ENCODE measurements around the gene TIGD6. TPM values are rescaled to one million over a fixed set of nuclear protein-coding genes. Genes with fewer than 3 reads are reported as not detected.

TIGD6 gene
- total RNA-seq, 1 experiment from 2014 or later: 2.1 TPM

GRCh38 chr5:150034662-150035061, 34.2 kb upstream of the TIGD6 start:
- H3K36me3 ChIP-seq (ENCODE audit: control insufficient read depth in 1 of 2, insufficient read depth in 2 of 2, low read length in 2 of 2): peaks cover 64 to 86% of the 10 kb centered on the region in 2 experiments
- TF ChIP-seq ELF1 (IDR thresholded peaks at IDR 0.05; ENCODE audit: borderline replicate concordance, low read depth) (no peak), SRF (IDR thresholded peaks at IDR 0.05; ENCODE audit: low read depth) (no peak), CEBPB (IDR thresholded peaks at IDR 0.05; ENCODE audit: low read depth) (no peak), ZBTB33 (IDR thresholded peaks at IDR 0.05; ENCODE audit: extremely low read depth, insufficient replicate concordance, low read length) (no peak), POLR2AphosphoS5 (IDR thresholded peaks at IDR 0.05; ENCODE audit: low read depth, low read length) (no peak), CBX3 (IDR thresholded peaks at IDR 0.05; ENCODE audit: low read depth) (no peak), EGR1 (IDR thresholded peaks at IDR 0.05; ENCODE audit: low read depth) (no peak), ZNF274 (IDR thresholded peaks at IDR 0.05; ENCODE audit: low read depth, low read length) (no peak), TCF7L2 (IDR thresholded peaks at IDR 0.05; ENCODE audit: borderline replicate concordance, extremely low read depth, insufficient read depth, insufficient read length) (no peak), POLR2A (IDR thresholded peaks at IDR 0.05; ENCODE audit: borderline replicate concordance, extremely low read depth, insufficient read depth, insufficient read length) (no peak), ATF3 (IDR thresholded peaks at IDR 0.05) (no peak), EZH2 (IDR thresholded peaks at IDR 0.05) (no peak), SP1 (IDR thresholded peaks at IDR 0.05; ENCODE audit: low read depth) (no peak), RAD21 (IDR thresholded peaks at IDR 0.05; ENCODE audit: low read depth) (no peak)
- TF ChIP-seq, protein P1, sequence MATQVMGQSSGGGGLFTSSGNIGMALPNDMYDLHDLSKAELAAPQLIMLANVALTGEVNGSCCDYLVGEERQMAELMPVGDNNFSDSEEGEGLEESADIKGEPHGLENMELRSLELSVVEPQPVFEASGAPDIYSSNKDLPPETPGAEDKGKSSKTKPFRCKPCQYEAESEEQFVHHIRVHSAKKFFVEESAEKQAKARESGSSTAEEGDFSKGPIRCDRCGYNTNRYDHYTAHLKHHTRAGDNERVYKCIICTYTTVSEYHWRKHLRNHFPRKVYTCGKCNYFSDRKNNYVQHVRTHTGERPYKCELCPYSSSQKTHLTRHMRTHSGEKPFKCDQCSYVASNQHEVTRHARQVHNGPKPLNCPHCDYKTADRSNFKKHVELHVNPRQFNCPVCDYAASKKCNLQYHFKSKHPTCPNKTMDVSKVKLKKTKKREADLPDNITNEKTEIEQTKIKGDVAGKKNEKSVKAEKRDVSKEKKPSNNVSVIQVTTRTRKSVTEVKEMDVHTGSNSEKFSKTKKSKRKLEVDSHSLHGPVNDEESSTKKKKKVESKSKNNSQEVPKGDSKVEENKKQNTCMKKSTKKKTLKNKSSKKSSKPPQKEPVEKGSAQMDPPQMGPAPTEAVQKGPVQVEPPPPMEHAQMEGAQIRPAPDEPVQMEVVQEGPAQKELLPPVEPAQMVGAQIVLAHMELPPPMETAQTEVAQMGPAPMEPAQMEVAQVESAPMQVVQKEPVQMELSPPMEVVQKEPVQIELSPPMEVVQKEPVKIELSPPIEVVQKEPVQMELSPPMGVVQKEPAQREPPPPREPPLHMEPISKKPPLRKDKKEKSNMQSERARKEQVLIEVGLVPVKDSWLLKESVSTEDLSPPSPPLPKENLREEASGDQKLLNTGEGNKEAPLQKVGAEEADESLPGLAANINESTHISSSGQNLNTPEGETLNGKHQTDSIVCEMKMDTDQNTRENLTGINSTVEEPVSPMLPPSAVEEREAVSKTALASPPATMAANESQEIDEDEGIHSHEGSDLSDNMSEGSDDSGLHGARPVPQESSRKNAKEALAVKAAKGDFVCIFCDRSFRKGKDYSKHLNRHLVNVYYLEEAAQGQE (IDR thresholded peaks at IDR 0.05; ENCODE audit: low read depth): no peak
- TF ChIP-seq, protein P2, sequence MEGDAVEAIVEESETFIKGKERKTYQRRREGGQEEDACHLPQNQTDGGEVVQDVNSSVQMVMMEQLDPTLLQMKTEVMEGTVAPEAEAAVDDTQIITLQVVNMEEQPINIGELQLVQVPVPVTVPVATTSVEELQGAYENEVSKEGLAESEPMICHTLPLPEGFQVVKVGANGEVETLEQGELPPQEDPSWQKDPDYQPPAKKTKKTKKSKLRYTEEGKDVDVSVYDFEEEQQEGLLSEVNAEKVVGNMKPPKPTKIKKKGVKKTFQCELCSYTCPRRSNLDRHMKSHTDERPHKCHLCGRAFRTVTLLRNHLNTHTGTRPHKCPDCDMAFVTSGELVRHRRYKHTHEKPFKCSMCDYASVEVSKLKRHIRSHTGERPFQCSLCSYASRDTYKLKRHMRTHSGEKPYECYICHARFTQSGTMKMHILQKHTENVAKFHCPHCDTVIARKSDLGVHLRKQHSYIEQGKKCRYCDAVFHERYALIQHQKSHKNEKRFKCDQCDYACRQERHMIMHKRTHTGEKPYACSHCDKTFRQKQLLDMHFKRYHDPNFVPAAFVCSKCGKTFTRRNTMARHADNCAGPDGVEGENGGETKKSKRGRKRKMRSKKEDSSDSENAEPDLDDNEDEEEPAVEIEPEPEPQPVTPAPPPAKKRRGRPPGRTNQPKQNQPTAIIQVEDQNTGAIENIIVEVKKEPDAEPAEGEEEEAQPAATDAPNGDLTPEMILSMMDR (IDR thresholded peaks at IDR 0.05 in 2 of 3, conservative IDR thresholded peaks at IDR 0.05 in 1 of 3; ENCODE audit: borderline replicate concordance in 1 of 3, insufficient read depth in 1 of 3, low read depth in 2 of 3, low read length in 2 of 3): no peak
- TF ChIP-seq, protein P3, sequence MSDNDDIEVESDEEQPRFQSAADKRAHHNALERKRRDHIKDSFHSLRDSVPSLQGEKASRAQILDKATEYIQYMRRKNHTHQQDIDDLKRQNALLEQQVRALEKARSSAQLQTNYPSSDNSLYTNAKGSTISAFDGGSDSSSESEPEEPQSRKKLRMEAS (IDR thresholded peaks at IDR 0.05): no peak
- POLR2A ChIA-PET: interaction anchor here (0.7 kb wide), 1 partner anchor 13 kb away, joined by 4 read pairs; no protein-coding TSS in a partner anchor

More at GRCh38 chr5:150034662-150035061, 34.2 kb upstream of the TIGD6 start:
- no peak overlapping the region for H3K9ac ChIP-seq (ENCODE audit: low read length)
- no peak overlapping the region for H3K4me3 ChIP-seq (replicated peaks in 1 of 2; ENCODE audit: low read depth in 1 of 2, low read length in 2 of 2)
- H3K27me3 ChIP-seq (ENCODE audit: insufficient read depth, low read length): no peaks in the 10 kb centered on the region
- ATAC-seq (no peak), DNase-seq (ENCODE audit: low read depth, low spot score) (no peak)
- BruUV-seq (replicated peaks): no TSS peak
- H3K4me1 ChIP-seq (ENCODE audit: control insufficient read depth in 1 of 2, insufficient read depth in 2 of 2, low read length in 2 of 2): no peaks in the 10 kb centered on the region
- intact Hi-C loops (cut with micrococcal nuclease): no loop called here
- no peaks in the 10 kb centered on the region for H3K9me2 ChIP-seq (ENCODE audit: insufficient read depth)
- ChIA-PET CTCF (no interaction called here), RAD21 (ENCODE audit: low non-redundant PET in 1 of 2, low total read pairs in 2 of 2, uncharacterized antibody in 2 of 2, unreplicated experiment in 2 of 2) (no interaction called here)
- H2AFZ ChIP-seq (ENCODE audit: low read depth, low read length, poor library complexity, severe bottlenecking): no peak overlapping the region
- 0 out of 2 replicates have a peak, but pooled peaks cover 23% of the 10 kb centered on the region for H3K79me2 ChIP-seq (ENCODE audit: insufficient read depth, low read length)
- no peak overlapping the region for H3K27ac ChIP-seq (ENCODE audit: low read depth, low read length)
- no peaks in the 10 kb centered on the region; the same call in 1 of the 2 replicates for H4K20me1 ChIP-seq (ENCODE audit: insufficient read depth)
- H3K4me2 ChIP-seq (ENCODE audit: low read length): no peak overlapping the region
- H3K9me3 ChIP-seq (ENCODE audit: control insufficient read depth in 1 of 2, insufficient read depth in 1 of 2, low read depth in 1 of 2, low read length in 2 of 2): no peaks in the 10 kb centered on the region

Measured in HCT116 (cell line).